HG03460 (cell line): ENCODE data around the gene SNX17.
"Not testable (repeated sequence)": the region's sequence is repeated elsewhere in the genome, so short reads cannot be mapped to it uniquely, and the experiment has no call there.

Experiments
- ATAC-seq: cut with Tn5 transposase; IDR thresholded peaks from one replicate; pipeline ENCODE4 v1.9.1; 2021; ENCODE audit not compliant: unreplicated experiment

Gene SNX17

DNA sequence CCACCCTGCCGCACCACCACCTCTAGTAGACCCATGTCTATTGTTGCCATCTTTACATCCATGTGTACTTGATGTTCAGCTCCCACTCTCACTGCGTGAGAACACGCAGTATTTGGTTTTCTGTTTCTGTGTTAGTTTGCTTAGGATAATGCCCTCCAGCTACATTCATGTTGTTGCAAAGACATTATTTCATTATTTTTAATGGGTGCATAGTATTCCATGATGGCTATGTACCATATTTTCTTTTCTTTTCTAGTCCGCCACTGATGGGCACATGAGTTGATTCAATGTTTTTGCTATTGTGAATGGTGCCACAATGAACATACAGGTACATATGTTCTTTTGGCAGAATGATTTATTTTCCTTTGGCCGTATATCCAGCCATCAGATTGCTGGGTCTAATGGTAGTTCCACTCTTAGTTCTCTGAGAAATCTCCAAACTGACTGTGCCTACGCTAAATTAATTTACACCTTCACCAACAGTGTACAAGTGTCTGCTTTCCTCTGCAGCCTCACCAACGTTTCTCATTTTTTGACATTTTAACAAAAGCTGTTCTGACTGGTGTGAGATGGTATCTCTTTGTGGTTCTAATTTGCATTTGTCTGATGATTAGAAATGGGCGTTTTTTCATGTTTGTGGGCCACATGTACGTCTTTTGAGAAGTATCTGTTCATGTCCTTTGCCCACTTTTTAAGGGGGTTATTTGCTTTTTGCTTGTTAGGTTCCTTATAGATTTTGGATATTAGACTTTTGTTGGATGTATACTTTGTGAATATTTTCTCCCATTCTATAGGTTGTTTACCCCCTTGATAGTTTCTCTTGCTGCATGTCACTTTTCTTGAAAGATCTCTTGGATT lies 20.6 kb downstream of the SNX17 start:
- no peak for ATAC-seq

DNA sequence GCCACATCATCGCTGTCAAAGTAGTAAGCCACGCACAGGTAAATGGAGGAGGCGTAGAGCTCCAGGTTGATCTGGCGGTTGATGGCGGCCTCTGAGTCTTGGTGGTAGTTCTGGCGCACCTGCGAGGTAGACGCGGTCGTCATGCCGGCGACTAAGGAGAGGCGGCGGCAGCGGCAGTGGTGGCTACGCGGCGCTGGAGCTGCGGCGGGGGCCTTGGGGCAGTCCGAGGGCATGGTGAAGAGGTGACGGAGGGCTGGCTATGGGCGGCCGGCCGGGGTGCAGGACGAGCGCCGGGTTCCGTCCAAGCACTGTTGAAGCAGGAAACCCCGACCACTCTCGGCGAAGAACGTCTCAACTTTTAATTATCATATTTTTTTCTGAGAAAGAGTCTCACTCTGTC lies 22.8 kb downstream of the SNX17 start:
- no peak for ATAC-seq

DNA sequence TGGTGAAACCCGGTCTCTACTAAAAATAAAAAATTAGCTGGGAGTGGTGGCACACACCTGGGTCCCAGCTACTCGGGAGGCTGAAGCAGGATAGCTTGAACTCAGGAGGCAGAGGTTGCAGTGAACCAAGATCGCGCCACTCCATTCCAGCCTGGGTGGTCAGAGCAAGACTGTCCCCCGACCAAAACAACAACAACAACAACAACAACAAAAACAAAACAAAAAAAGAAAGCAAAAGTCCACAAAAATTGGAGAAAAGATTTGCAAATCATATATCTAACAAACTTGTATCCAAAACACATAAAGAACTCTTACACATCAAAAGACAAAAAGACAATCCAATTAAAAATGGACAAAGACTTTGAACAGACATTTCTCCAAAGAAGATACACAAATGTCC lies 28.5 kb downstream of the SNX17 start:
- no peak for ATAC-seq

DNA sequence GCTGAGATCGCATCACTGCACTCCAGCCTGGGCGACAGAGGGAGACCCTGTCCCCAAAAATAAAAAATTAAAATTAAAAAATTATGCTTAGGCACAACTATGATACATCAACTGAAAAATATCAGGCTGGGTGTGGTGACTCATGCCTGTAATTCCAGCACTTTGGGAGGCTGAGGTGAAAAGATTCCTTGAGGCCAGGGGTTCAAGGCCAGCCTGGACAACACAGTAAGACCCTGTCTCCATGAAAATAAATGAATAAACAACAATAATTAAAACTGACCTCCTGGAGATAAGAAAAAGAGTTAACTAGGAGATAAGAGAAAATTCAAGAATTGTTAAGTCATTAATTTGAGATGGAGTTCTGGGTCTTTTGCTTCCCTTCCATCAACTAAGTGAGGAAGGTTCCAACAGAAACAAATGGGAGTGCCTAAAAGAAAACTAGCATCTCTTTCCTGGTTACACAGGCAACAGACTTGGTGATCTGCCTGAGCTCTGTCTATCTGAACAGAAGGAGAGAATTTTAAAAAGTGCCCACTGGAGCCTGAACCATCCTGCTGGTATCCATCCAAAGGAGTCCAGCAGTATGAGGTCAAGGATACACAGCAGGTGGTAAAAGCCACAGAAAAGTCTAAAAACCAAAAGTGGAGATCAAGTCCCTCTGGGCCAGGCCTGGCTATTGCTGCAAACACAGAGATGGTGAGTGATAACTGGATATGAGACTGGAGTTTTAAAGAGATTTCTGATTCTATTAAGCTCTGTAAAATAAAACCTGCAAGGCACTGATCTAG lies 30.1 kb downstream of the SNX17 start:
- ATAC-seq = no peak

DNA sequence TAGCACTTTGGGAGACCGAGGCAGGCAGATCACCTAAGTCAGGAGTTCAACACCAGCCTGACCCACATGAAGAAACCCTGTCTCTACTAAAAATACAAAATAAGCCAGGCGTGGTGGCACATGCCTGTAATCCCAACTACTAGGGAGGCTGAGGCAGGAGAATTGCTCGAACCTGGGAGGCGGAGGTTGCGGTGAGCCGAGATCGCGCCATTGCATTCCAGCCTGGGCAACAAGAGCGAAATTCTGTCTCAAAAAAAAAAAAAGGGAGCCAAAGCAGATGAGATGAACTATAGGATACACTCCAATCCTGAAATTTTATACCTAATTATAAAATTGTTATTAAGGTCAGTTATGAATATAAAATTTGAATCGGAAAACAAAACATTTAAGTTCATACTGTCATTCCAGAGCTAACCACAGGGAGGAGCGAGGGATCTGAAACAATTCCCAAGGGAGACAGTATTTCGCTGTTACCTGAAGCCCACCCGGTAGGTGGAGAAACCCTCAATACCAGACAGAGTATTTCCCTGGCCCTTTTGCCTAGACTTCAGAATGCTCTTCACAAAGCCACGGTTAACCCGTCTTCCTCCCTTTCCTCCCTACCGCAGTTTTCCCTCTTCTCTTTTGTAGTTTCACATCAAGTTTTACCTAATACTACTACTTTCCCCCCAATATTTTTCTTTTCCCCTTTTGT lies 37.5 kb downstream of the SNX17 start:
- ATAC-seq = no peak

DNA sequence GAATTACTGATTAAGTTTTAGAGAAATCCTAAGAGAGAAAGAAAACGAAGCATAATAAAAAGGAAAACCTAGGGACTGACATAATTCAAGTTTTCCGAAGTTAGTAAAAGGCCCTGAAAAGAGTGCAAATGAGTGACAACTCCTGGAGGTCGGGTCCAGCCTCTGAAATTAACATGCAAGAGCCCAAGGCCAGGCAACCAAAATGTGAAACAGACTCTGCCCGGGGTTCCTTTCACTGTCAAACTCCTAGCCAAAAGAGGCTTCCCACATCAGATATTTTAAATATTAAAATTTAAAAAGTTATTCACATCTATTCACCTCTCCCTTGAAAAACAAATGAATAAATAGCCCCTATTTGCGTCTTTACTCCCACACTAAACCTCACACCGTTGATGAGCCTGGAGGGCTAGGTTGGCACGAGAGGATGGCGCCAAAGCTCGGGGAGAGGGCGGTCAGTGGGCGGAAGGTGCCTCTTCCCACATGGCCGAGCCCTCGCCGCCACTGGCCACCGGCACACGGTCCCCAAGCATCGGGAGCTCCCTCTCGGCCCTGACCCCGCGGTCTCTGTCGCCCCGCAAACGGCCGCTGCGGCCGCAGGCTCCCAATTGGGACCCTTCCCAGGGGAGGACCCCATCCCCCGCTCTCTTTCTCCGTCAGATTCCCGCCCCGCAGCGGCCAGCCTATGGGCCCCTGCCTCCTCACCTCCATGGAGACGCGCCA lies 38.3 kb downstream of the SNX17 start:
- peak; percentile 34 for ATAC-seq

DNA sequence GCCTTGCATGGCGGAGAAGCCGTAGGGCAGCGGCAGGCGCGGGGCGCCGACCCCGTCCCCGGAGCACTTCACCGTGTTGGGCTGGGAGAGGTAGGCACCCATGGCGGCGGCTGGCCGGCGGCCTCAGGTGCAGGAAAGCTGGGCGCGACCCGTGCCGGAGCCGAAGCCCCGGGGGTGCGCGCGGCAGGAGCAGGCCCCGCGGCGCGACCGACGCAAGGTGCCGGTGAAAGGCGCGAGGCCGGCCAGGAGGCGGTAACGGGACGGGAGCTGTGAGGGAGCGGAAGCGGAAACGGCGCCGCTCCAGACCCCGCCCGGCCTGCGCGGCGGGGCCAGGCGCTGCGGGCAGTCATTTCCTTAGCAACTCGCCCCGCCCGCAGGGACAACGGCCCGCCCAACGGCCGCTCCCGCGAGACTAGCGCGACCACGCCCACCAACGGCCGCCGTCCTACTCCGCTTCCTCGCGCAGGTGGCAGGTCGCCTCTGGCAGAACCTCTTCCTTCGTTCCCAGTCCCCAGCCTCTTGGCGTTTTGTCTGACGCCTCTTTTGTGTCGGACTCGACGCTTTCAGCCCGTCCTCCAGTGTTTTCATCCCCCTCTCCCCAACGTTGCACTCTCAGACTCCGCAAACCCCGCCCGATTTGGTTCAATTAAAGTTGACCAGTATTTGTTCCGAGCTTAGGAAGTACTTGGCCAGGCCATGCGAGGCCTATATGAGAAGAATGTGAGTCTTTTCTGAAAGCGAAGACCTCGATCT lies 39.1 kb downstream of the SNX17 start, which contains the start of gene PPM1G:
Gene PPM1G, minus strand, starts transcription at position 271 of the 753 bp plus-strand sequence. Its CDS starts 169 bp downstream, at position 102.
- ATAC-seq = peak; percentile 87

DNA sequence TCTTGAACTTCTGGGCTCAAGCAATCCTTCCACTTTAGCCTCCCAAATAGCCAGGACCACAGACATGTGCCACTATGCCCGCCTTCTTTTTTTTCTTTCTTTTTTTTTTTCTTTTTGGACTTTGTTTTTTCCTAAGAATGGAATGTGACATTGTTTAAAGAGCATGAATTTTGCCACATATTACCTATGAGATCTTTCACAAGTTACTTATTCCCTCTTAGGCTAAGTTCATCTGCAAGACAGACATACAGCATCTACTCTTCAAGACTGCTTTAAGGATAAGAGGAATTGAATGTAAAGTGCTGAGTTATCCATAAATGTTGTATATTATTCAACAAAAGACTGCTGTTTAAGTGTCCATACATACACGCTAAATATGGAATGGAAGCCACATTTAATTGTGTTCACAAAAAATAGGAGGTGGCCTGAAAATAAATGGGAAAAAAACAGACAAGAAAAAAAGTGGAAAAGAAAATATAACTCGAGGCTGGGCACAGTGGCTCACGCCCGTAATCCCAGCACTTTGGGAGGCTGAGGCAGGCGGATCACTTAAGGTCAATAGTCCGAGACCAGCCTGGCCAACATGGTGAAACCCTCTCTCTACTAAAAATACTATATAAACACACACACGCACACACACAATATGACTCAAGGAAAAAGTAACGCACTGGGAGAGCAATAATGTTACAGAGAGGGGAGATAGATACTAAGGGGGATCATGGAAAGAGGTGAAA lies 42.2 kb downstream of the SNX17 start:
- ATAC-seq = no peak

DNA sequence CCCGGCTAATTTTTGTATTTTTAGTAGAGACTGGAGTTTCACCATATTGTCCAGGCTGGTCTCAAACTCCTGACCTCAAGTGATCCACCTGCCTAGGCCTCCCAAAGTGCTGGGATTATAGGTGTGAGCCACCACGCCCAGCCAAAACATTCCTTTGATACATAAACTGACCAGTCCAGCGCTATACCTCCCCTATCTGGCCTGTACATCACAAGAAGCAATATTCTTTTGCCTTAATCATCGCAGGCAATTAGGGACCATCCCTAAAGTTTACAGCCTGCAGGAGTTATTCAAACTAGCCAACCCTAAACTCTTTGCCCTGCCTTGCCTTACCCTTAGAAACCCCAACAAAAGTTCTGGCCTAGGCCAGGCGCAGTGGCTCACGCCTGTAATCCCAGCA lies 45.7 kb downstream of the SNX17 start:
- ATAC-seq = no peak

DNA sequence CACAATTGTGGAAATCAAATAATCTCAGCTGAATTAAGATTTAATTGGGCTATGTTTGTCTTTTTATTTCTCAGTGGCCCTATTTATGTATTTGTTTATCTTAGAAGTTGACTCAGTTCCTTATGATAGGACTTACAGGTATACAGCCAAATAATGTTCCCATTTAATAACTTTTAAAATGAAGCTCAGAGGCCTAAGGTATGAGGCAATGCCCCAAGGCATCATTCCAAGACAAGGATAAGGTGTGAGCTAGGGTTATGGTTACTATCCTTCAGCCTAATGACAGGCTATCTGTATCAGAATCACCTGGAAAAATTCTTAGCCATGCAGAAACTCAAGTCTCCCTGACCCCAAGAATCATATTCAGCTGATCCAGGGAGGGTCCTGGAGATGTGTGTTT lies 50.6 kb downstream of the SNX17 start:
- ATAC-seq = no peak

DNA sequence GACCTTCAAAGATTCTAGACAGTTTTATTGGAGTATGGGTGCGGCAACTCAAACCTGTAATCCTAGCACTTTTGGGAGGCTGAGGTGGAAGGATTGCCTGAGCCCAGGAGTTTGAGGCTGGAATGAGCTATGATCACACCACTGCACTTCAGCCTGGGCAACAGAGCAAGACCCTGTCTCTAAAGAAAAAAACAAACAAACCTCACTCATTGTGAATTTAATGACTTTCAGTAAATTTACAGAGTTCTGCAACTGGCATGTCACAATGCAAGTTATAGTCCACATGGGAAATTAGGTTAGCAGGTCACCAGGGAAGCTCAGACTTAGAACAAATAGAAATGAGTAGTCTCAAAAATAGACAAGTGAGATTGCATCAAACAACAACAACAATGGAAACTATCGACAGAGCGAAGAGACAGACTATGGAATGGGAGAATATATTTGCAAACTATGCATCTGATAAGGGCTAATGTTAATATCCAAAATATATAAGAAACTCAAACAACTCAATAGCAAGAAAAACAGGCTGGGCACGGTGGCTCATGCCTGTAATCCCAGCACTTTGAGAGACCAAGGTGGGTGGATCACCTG lies 51.3 kb downstream of the SNX17 start:
- ATAC-seq = no peak

DNA sequence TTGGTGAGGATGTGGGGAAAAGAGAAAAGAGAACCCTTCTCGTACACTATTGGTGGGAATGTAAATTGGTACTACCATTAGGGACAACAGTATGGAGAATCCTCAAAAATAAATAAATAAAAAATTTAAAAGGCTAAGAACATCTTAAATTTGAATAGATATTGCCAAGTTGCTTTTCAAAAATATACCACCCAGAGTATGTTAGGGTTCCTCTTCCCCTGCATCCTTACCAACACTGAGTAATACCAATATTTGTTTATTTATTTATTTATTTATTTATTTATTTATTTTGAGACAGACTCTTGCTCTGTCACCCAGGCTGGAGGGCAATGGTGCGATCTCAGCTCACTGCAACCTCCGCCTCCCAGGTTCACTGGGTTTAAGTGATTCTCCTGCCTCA lies 52.5 kb downstream of the SNX17 start:
- no peak for ATAC-seq

DNA sequence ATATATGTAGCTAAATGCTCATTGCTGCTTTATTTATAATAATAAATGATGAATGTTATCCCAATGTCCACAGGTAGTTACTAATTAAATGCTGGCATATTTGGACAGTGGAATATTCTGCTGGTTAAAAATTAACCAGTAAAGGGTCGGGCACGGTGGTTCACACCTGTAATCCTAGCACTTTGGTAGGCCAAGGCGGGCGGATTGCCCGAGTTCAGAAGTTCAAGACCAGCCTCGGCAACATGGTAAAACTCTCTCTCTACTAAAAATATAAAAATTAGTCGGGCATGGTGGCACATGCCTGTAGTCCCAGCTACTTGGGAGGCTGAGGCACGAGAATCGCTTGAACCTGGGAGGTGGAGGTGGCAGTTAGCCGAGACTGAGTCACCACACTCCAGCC lies 54.6 kb downstream of the SNX17 start:
- ATAC-seq = not testable (repeated sequence)
